Measurements from ENCODE around the gene NFIB. TPM values are rescaled to one million over a fixed set of nuclear protein-coding genes. Genes with fewer than 3 reads are reported as not detected.

NFIB gene
- total RNA-seq, 1 donor from 2014 or later, result 11.6 TPM

DNA sequence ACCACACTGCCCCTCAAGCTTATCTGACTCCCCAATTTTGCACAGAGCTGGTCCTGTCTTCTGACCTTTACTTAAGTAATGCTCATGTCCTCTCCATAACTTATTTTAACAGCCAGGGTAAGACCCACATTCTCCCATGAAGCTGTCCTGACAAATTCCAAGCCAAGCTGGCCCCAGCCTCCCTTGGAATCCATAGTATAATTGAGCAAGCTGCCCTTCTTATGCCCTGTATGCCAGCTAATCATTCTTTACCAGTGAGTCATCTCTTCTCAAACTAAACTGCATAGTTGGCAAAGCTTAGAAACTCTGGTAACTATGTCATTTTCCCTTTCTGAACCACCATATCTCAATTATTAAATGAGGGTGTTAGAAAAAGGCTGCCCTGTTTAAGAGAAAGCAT, 92.4 kb downstream of the NFIB start:
- DNase-seq (ENCODE audit: low read depth), result peak; percentile 91
- Histone ChIP-seq H3K4me3 (ENCODE audit: low read depth, low read length) (no peak overlapping the region), H3K36me3 (ENCODE audit: control insufficient read depth, insufficient read depth, low read length) (no peaks in the 10 kb centered on the region), H3K27me3 (ENCODE audit: control insufficient read depth, insufficient read depth, low read length) (no peaks in the 10 kb centered on the region)
- FAIRE-seq, result peak; percentile 70
- TF ChIP-seq, protein P1, sequence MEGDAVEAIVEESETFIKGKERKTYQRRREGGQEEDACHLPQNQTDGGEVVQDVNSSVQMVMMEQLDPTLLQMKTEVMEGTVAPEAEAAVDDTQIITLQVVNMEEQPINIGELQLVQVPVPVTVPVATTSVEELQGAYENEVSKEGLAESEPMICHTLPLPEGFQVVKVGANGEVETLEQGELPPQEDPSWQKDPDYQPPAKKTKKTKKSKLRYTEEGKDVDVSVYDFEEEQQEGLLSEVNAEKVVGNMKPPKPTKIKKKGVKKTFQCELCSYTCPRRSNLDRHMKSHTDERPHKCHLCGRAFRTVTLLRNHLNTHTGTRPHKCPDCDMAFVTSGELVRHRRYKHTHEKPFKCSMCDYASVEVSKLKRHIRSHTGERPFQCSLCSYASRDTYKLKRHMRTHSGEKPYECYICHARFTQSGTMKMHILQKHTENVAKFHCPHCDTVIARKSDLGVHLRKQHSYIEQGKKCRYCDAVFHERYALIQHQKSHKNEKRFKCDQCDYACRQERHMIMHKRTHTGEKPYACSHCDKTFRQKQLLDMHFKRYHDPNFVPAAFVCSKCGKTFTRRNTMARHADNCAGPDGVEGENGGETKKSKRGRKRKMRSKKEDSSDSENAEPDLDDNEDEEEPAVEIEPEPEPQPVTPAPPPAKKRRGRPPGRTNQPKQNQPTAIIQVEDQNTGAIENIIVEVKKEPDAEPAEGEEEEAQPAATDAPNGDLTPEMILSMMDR (IDR thresholded peaks at IDR 0.05; ENCODE audit: insufficient read depth, low read length, severe bottlenecking), result no peak

DNA sequence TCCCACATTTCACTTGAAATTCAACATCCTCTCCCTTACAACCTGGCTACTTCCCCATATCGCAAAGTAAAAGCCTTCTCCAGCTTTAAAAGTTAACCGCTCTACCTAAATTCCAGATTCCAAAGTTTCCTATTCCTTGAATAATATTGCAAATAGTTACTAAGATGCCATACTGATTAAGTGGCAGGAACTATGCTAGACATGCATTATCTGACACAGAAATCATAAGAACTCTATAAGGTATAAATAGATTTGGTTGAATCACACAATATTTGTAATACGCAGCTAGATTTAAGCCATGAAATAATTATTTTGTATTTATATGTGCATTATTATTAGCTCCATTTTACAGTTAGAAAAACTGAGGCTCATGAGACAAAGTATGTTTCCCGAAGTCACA, 92.8 kb downstream of the NFIB start:
- no peaks in the 10 kb centered on the region for H3K36me3 ChIP-seq (ENCODE audit: control insufficient read depth, insufficient read depth, low read length)
- no peak for FAIRE-seq
- no peaks in the 10 kb centered on the region for H3K27me3 ChIP-seq (ENCODE audit: control insufficient read depth, insufficient read depth, low read length)
- TF ChIP-seq, protein P1 (IDR thresholded peaks at IDR 0.05; ENCODE audit: insufficient read depth, low read length, severe bottlenecking), result no peak
- DNase-seq (ENCODE audit: low read depth), result no peak
- no peak overlapping the region for H3K4me3 ChIP-seq (ENCODE audit: low read depth, low read length)

DNA sequence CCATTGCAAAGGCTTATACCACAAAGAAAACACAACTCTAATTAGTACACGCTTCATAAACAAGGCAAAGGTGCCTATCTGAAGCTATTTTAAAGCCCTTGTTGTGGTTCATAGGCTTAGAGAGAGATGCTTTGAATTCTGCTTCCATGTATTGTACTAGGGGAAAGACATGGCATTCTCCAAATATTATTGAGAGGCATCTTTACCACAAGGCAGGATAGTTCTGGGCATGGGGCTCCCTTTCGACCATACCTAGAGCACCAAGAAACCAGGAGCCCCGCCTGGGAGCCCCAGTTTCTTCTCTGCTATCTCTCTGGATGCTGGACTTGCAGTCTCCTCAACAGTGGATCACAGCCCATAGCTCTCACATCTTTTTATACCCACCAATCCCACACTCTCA, 93.7 kb downstream of the NFIB start:
- TF ChIP-seq, protein P1 (IDR thresholded peaks at IDR 0.05; ENCODE audit: insufficient read depth, low read length, severe bottlenecking), result no peak
- FAIRE-seq (no peak), DNase-seq (ENCODE audit: low read depth) (no peak)
- Histone ChIP-seq H3K4me3 (ENCODE audit: low read depth, low read length) (no peak overlapping the region), H3K27me3 (ENCODE audit: control insufficient read depth, insufficient read depth, low read length) (no peaks in the 10 kb centered on the region), H3K36me3 (ENCODE audit: control insufficient read depth, insufficient read depth, low read length) (no peaks in the 10 kb centered on the region)

DNA sequence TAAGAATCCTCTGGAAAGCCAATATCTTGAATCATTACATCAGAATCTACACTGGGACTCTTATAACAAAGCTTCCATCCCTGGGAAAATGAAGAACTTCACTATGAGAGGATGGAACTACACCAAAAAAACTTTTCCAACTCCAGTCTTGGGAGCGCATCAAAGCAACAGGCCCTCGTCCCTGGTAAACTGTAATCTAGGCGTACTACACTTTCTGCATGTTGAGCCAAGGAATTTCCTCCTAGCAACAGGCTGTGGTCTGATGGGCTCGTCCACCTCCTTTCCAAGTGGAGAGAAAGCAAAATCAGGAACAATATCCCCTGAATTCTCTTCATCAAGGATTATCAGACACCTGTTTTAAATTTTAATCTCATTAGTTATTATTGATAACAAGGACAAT, 94.1 kb downstream of the NFIB start:
- DNase-seq (ENCODE audit: low read depth) (no peak), FAIRE-seq (no peak)
- H3K27me3 ChIP-seq (ENCODE audit: control insufficient read depth, insufficient read depth, low read length), result no peaks in the 10 kb centered on the region
- H3K4me3 ChIP-seq (ENCODE audit: low read depth, low read length), result no peak overlapping the region
- TF ChIP-seq, protein P1 (IDR thresholded peaks at IDR 0.05; ENCODE audit: insufficient read depth, low read length, severe bottlenecking), result no peak
- H3K36me3 ChIP-seq (ENCODE audit: control insufficient read depth, insufficient read depth, low read length), result no peaks in the 10 kb centered on the region

DNA sequence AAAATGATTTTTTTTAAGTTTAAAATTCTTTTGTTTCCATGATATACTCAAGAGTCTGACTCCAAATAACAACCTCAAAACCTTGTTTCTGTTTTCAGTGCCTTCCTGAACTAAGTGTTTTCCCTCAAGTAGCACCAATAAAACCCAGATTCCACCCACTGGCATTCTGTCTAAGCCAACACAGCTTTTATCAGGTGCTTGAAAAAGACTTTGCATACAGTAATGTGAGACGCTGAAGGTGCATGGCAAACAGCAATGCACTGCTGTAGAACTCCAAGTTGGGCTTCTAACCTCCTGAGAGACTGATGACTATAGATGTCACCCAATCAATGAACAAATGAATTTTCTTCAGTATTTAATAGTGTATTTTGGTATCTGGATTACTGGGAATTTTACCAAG, 95.7 kb downstream of the NFIB start:
- Histone ChIP-seq H3K27me3 (ENCODE audit: control insufficient read depth, insufficient read depth, low read length) (no peaks in the 10 kb centered on the region), H3K36me3 (ENCODE audit: control insufficient read depth, insufficient read depth, low read length) (no peaks in the 10 kb centered on the region), H3K4me3 (ENCODE audit: low read depth, low read length) (no peak overlapping the region)
- DNase-seq (ENCODE audit: low read depth) (no peak), FAIRE-seq (no peak)
- TF ChIP-seq, protein P1 (IDR thresholded peaks at IDR 0.05; ENCODE audit: insufficient read depth, low read length, severe bottlenecking), result no peak

DNA sequence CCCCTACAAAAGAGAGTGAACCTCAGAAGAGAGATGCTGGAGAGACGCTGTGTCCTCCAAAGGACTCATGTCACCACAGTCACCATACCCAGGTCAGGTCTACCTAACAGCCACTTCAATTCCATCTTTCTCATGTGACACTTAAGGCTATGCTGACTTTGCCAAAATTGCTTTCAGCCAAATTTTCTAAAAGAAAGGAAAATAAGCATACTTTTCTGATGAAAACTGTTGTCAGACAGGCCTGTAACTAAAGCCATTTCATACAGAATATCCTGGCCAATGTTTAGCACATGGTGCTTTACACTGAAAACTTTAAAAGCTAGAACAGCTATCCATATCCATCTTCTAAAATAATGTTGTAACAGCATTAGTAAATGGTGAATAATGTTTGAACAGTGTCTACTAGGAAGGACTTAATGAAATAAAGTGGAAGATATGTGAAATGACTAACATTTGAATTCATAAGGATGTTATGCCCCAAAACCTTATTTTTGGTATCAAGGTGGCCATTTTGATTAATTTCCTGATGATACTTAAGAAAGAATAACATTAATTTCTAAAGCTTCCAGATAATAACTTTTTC, 97.2 kb downstream of the NFIB start:
- Histone ChIP-seq H3K4me3 (ENCODE audit: low read depth, low read length) (no peak overlapping the region), H3K36me3 (ENCODE audit: control insufficient read depth, insufficient read depth, low read length) (no peaks in the 10 kb centered on the region), H3K27me3 (ENCODE audit: control insufficient read depth, insufficient read depth, low read length) (no peaks in the 10 kb centered on the region)
- FAIRE-seq (no peak), DNase-seq (ENCODE audit: low read depth) (peak; percentile 77)
- TF ChIP-seq, protein P1 (IDR thresholded peaks at IDR 0.05; ENCODE audit: insufficient read depth, low read length, severe bottlenecking), result no peak

All from bronchial epithelial cell (primary cell).